Measurements from ENCODE around the gene CA5B.
"Not testable (repeated sequence)": the region's sequence is repeated elsewhere in the genome, so short reads cannot be mapped to it uniquely, and the experiment has no call there.

Gene CA5B

GRCh38 chrX:15747626-15748173, 9.6 kb downstream of the CA5B start:
- in situ Hi-C loops (cut with HindIII; ENCODE audit: low sequenced_read_pairs): loop anchor here (5.0 kb wide), 2 partner anchors 70 to 105 kb away; partner anchors contain the start of gene AP1S2

- in situ Hi-C loops (cut with HindIII; ENCODE audit: low sequenced_read_pairs): loop anchor here (5.0 kb wide), 2 partner anchors 68 to 103 kb away; partner anchors contain the start of gene AP1S2
Measured at GRCh38 chrX:15748841-15749240, 10.8 kb downstream of the CA5B start.

GRCh38 chrX:15749642-15750610, 11.9 kb downstream of the CA5B start:
- in situ Hi-C loops (cut with HindIII; ENCODE audit: low sequenced_read_pairs): loop anchor here (5.0 kb wide), 2 partner anchors 67 to 102 kb away; partner anchors contain the start of gene AP1S2

- in situ Hi-C loops (cut with HindIII; ENCODE audit: low sequenced_read_pairs): no loop called here
Measured at GRCh38 chrX:15750611-15751154, 12.6 kb downstream of the CA5B start.

- in situ Hi-C loops (cut with HindIII; ENCODE audit: low sequenced_read_pairs): no loop called here
Measured at GRCh38 chrX:15751155-15751819, 13.2 kb downstream of the CA5B start.

- in situ Hi-C loops (cut with HindIII; ENCODE audit: low sequenced_read_pairs): no loop called here
Measured at GRCh38 chrX:15755091-15755490, 17.0 kb downstream of the CA5B start.

GRCh38 chrX:15758140-15758539, 20.1 kb downstream of the CA5B start:
- in situ Hi-C loops (cut with HindIII; ENCODE audit: low sequenced_read_pairs): no loop called here

GRCh38 chrX:15759886-15760285, 21.8 kb downstream of the CA5B start:
- in situ Hi-C loops (cut with HindIII; ENCODE audit: low sequenced_read_pairs): not testable (repeated sequence)

- in situ Hi-C loops (cut with HindIII; ENCODE audit: low sequenced_read_pairs): no loop called here
Measured at GRCh38 chrX:15761564-15762191, 23.6 kb downstream of the CA5B start.

GRCh38 chrX:15769300-15769954, 31.4 kb downstream of the CA5B start:
- in situ Hi-C loops (cut with HindIII; ENCODE audit: low sequenced_read_pairs): no loop called here

- in situ Hi-C loops (cut with HindIII; ENCODE audit: low sequenced_read_pairs): no loop called here
Measured at GRCh38 chrX:15781961-15782699, 44.1 kb downstream of the CA5B start.

- in situ Hi-C loops (cut with HindIII; ENCODE audit: low sequenced_read_pairs): no loop called here
Measured at GRCh38 chrX:15785176-15785750, 47.2 kb downstream of the CA5B start.

- in situ Hi-C loops (cut with HindIII; ENCODE audit: low sequenced_read_pairs): no loop called here
Measured at GRCh38 chrX:15786915-15787314, 48.8 kb downstream of the CA5B start.

GRCh38 chrX:15789979-15790768, 52.1 kb downstream of the CA5B start, which contains the start of gene ZRSR2:
ZRSR2 (plus strand) TSS chrX:15790484; CDS start chrX:15790496, 12 bp downstream.
- in situ Hi-C loops (cut with HindIII; ENCODE audit: low sequenced_read_pairs): no loop called here

- in situ Hi-C loops (cut with HindIII; ENCODE audit: low sequenced_read_pairs): no loop called here
Measured at GRCh38 chrX:15790769-15791290, 52.8 kb downstream of the CA5B start.

- in situ Hi-C loops (cut with HindIII; ENCODE audit: low sequenced_read_pairs): no loop called here
Measured at GRCh38 chrX:15797707-15798106, 59.6 kb downstream of the CA5B start.

GRCh38 chrX:15804563-15804962, 66.5 kb downstream of the CA5B start:
- in situ Hi-C loops (cut with HindIII; ENCODE audit: low sequenced_read_pairs): no loop called here

GRCh38 chrX:15808254-15808653, 70.2 kb downstream of the CA5B start:
- in situ Hi-C loops (cut with HindIII; ENCODE audit: low sequenced_read_pairs): no loop called here

Measured in endothelial cell of hepatic sinusoid (primary cell).